Measurements from ENCODE around the gene SYNPO2L.

GRCh38 chr10:73650537-73651331 lies 5.1 kb downstream of the SYNPO2L start:
- TF ChIP-seq CTCF (IDR thresholded peaks at IDR 0.05) (no peak), POLR2AphosphoS5 (IDR thresholded peaks at IDR 0.05) (no peak), EP300 (IDR thresholded peaks at IDR 0.05) (no peak)
